ENCODE data around the gene TPST2.

The TPST2 gene

DNA sequence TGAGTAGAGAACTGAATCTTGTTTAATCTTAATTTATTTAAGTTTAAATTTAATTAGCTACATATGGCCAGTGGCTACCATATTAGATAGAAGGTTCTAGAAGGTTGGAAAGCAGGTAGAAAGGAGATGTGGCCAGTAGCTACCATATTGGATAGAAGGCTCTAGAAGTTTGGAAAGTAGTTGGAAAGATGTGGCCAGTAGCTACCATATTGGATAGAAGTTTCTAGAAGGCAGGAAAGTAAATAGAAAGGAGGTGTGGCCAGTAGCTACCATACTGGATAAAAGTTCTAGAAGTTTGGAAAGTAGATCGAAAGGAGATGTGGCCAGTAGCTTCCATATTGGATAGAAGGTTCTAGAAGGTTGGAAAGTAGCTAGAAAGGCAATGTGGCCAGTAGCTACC lies 34.1 kb upstream of the TPST2 start:
- H3K27me3 ChIP-seq: no peaks in the 10 kb centered on the region
- H3K4me2 ChIP-seq: no peak overlapping the region
- H3K9me3 ChIP-seq (replicated peaks in 1 of 11): peaks cover 0 to 8% (median 3%) of the 10 kb centered on the region in 11 experiments; a peak in 6 of 22 replicates
- TF ChIP-seq Cebpa-rat (IDR thresholded peaks at IDR 0.05): no peak
- H4K20me1 ChIP-seq: no peaks in the 10 kb centered on the region
- no peak overlapping the region for H3K4me3 ChIP-seq
- no peak overlapping the region for H3K27ac ChIP-seq
- no peak overlapping the region for H3K9ac ChIP-seq
- peaks cover 12 to 36% (median 18%) of the 10 kb centered on the region in 10 experiments for H3K4me1 ChIP-seq
- no peaks in the 10 kb centered on the region for H3K36me3 ChIP-seq

DNA sequence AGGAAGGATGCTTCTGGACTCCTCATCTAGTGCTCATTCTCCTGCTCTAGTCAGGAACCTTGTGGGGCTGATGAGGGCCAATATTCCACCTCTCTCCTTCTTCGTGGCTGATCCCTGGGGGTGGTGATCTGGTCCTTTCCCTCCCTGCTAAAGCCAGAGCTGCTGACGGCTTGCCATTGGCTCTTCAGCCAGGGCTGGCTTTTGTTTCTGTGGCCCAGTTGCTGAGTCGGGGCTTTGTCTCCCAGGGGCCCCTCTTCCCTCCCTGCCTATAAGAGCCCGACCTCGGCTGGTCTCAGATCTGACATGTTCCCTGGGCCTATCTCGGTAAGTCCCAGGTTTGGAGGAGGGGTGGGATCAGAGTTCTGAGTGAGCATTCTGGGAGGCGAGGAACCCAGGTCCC lies 31.7 kb upstream of the TPST2 start, which contains the start of gene CRYBA4:
CRYBA4 (plus strand) TSS at position 301 of the 400 bp plus-strand sequence. CDS start 634 bp downstream, outside the sequence.
- TF ChIP-seq Cebpa-rat (IDR thresholded peaks at IDR 0.05): no peak
- Histone ChIP-seq H3K9me3 (replicated peaks in 1 of 11) (peaks cover 0 to 8% (median 0%) of the 10 kb centered on the region in 11 experiments; a peak in 4 of 22 replicates), H3K4me1 (peaks cover 31 to 53% (median 42%) of the 10 kb centered on the region in 10 experiments), H3K27me3 (no peaks in the 10 kb centered on the region), H4K20me1 (no peaks in the 10 kb centered on the region), H3K9ac (no peak within 1 kb of the TSS), H3K4me3 (no peak within 1 kb of the TSS), H3K27ac (0 out of 22 replicates have a peak within 1 kb of the TSS, but pooled peaks of 1 of the 11 experiments have one; percentile 18), H3K4me2 (peak within 1 kb of the TSS in 5 of 11 experiments; percentile 4 to 53 (median 23); a peak in 7 of 22 replicates), H3K36me3 (no peaks in the 10 kb centered on the region)

DNA sequence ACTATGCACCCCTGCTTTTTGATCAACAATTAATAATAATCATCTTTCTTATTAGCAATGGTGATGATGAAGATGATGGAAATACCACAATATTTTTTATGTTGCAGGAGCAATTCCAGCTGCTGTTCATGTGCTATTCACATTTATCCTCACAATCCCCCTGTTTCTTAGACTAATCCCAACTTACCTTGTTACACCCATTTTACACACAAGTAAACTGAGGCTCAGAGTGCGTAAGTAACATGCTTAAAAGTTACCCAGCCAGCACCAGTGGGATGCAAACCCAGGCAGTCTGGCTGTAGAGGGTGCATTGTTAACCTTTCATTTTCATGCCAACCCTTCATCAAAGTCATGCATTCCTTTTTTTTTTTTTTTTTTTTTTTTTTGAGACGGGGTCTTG lies 30.3 kb upstream of the TPST2 start:
- peaks cover 0 to 7% (median 0%) of the 10 kb centered on the region in 11 experiments; a peak in 4 of 22 replicates for H3K9me3 ChIP-seq (replicated peaks in 1 of 11)
- H3K4me1 ChIP-seq: peaks cover 45 to 68% (median 56%) of the 10 kb centered on the region in 10 experiments
- no peak for TF ChIP-seq Cebpa-rat (IDR thresholded peaks at IDR 0.05)
- H3K27me3 ChIP-seq: no peaks in the 10 kb centered on the region
- H3K9ac ChIP-seq: no peak overlapping the region
- no peaks in the 10 kb centered on the region for H4K20me1 ChIP-seq
- H3K4me3 ChIP-seq: no peak overlapping the region
- no peaks in the 10 kb centered on the region for H3K36me3 ChIP-seq
- H3K4me2 ChIP-seq: peak overlapping the region in 7 of 11 experiments; percentile 27 to 96 (median 84); a peak in 7 of 22 replicates
- H3K27ac ChIP-seq: no peak overlapping the region

DNA sequence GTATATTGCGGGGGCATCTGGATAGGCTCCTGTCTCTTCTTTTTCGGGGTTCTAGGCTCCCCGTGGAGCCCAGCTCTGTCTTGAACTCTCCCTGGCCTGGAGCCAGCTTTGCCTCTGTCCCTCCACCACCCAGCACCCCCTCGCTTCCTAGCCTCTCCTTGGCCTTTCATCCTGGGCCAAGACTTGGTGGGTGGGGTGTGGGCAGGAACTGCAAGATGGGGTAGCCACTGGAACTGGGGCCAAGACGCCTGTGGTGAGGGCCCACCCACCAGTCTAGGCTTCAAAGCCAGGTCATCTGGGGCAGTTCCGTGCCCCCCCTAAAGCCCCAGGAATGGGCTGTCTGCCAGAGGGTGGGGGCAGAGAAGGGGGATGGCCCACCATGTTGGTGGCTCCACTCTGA lies 29.6 kb upstream of the TPST2 start:
- Histone ChIP-seq H4K20me1 (no peaks in the 10 kb centered on the region), H3K4me1 (peaks cover 52 to 74% (median 63%) of the 10 kb centered on the region in 10 experiments), H3K4me3 (no peak overlapping the region), H3K27me3 (no peaks in the 10 kb centered on the region), H3K9ac (no peak overlapping the region; a peak in 1 of 22 replicates), H3K9me3 (replicated peaks in 1 of 11) (peaks cover 0 to 4% (median 0%) of the 10 kb centered on the region in 11 experiments; a peak in 1 of 22 replicates), H3K4me2 (peak overlapping the region; percentile 18 to 96 (median 52); a peak in 21 of 22 replicates), H3K36me3 (no peaks in the 10 kb centered on the region), H3K27ac (peak overlapping the region in 8 of 11 experiments; percentile 5 to 94 (median 88); a peak in 7 of 22 replicates)
- no peak for TF ChIP-seq Cebpa-rat (IDR thresholded peaks at IDR 0.05)

DNA sequence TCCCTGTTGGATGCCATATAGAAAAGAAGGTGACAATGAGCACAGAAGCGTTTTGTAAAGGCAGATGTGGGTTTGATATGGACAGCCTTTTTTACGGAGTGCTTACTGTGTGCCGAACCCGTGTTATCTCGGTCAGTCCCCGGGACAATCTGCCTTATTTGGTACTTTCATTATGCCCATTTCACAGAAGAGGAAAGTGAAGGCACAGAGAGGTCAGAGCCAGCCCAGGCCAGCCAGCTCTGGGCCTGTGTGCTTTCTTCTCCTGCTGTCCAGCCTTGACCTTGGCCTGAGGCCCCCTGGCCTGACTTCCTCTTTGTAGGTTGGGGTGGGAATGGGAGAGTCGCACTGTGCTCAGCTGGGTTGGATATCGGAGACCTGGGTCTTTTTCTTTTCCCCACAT lies 28.5 kb upstream of the TPST2 start:
- Histone ChIP-seq H3K4me1 (peaks cover 63 to 84% (median 72%) of the 10 kb centered on the region in 10 experiments), H3K9ac (peak overlapping the region; percentile 64 to 84 (median 76); a peak in 20 of 22 replicates), H3K4me2 (peak overlapping the region; percentile 76 to 96 (median 87))

DNA sequence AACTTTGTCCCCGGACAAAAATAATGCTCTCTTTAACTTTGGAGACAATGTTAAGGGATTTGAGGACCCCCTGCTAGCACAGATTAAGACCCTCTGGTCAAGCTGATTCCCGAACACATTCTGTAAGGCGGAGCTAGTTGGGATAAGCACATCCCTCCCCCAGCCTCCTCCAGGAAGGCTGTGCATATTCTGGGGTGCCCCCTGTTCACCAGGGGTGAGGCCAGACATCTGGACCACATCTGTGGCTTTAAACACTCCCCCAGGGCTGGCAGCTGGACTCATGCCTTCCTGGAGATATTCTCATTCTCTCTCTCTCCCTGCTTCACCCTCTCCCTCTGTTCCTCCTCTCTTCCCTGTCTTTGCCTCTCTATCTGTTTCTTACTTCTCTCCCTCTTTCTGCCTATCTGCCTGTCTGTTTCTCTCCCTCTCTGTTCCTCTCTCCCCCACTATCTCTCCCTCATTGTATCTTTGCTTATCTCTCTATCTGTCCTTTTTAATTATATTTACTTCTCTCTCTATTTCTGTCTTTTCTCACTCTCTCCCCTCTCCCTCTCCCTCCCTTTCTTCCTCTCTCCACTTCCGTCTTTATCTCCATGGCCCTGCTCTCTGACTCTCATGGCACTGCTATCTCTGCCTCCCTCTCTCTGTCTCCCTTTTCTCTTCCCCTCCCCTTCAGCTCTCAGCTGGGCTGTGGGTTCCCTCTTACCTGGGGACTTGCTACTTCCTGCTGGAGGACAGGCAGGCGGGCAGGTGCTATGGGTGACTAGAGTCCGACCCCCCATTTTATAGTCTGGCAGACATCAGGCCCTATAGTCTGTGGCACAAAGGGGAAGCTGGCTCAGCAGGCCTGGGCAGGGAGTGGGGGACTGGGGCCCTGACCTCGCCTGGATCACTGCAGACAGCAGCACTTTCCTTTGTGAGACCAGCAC lies 27.6 kb upstream of the TPST2 start, which contains the start of gene CRYBB1:
CRYBB1 (minus strand) TSS at position 757 of the 929 bp plus-strand sequence. CDS start 1,708 bp downstream, outside the sequence.
- TF ChIP-seq Cebpa-rat (IDR thresholded peaks at IDR 0.05): no peak
- no peaks in the 10 kb centered on the region for H4K20me1 ChIP-seq
- H3K9ac ChIP-seq: peak within 1 kb of the TSS; percentile 64 to 84 (median 76)
- peak within 1 kb of the TSS; percentile 76 to 96 (median 87) for H3K4me2 ChIP-seq
- peak within 1 kb of the TSS; percentile 70 to 94 (median 88) for H3K27ac ChIP-seq
- H3K4me1 ChIP-seq: peaks cover 71 to 93% (median 81%) of the 10 kb centered on the region in 10 experiments
- H3K4me3 ChIP-seq: peak within 1 kb of the TSS in 3 of 10 experiments; percentile 28 to 40 (median 39); a peak in 4 of 20 replicates
- no peaks in the 10 kb centered on the region for H3K27me3 ChIP-seq
- no peaks in the 10 kb centered on the region for H3K9me3 ChIP-seq (replicated peaks in 1 of 11)
- H3K36me3 ChIP-seq: no peaks in the 10 kb centered on the region

More for the DNA sequence above, 28.5 kb upstream of the TPST2 start:
- no peak for TF ChIP-seq Cebpa-rat (IDR thresholded peaks at IDR 0.05)
- no peak overlapping the region for H3K4me3 ChIP-seq
- no peaks in the 10 kb centered on the region for H4K20me1 ChIP-seq
- H3K27ac ChIP-seq: peak overlapping the region; percentile 70 to 94 (median 88)
- no peaks in the 10 kb centered on the region for H3K27me3 ChIP-seq
- H3K9me3 ChIP-seq (replicated peaks in 1 of 11): 0 out of 22 replicates have a peak, but pooled peaks cover 0 to 3% (median 0%) of the 10 kb centered on the region in 11 experiments
- no peaks in the 10 kb centered on the region for H3K36me3 ChIP-seq

DNA sequence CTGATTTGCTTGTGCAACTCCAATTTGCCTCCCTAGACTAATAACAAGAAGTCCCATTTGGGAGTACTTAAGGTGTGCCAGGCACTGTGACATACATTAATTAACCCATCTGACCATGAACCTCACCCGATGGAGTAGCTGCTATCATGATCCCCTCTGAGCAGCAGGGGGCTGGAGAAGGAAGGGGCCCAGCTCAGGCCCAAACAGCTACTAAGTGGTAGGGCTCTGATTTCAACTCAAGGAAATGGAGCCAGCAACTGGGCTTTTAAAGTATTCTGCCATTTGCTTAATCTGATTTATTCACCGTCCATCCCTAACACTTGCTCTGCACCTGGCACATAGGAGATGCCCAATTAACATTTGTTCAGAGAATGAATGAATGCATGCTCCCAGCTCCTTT lies 26.7 kb upstream of the TPST2 start:
- Histone ChIP-seq H3K27ac (peak overlapping the region in 10 of 11 experiments; percentile 70 to 94 (median 88); a peak in 21 of 22 replicates), H3K9me3 (replicated peaks in 1 of 11) (no peaks in the 10 kb centered on the region), H3K9ac (peak overlapping the region in 8 of 11 experiments; percentile 48 to 84 (median 75); a peak in 11 of 22 replicates), H3K27me3 (no peaks in the 10 kb centered on the region), H3K4me3 (0 out of 20 replicates have a peak overlapping the region, but pooled peaks of 1 of the 10 experiments have one; percentile 28), H4K20me1 (no peaks in the 10 kb centered on the region), H3K4me2 (peak overlapping the region; percentile 76 to 96 (median 87)), H3K36me3 (no peaks in the 10 kb centered on the region), H3K4me1 (peaks cover 80 to 98% (median 89%) of the 10 kb centered on the region in 10 experiments)
- no peak for TF ChIP-seq Cebpa-rat (IDR thresholded peaks at IDR 0.05)

DNA sequence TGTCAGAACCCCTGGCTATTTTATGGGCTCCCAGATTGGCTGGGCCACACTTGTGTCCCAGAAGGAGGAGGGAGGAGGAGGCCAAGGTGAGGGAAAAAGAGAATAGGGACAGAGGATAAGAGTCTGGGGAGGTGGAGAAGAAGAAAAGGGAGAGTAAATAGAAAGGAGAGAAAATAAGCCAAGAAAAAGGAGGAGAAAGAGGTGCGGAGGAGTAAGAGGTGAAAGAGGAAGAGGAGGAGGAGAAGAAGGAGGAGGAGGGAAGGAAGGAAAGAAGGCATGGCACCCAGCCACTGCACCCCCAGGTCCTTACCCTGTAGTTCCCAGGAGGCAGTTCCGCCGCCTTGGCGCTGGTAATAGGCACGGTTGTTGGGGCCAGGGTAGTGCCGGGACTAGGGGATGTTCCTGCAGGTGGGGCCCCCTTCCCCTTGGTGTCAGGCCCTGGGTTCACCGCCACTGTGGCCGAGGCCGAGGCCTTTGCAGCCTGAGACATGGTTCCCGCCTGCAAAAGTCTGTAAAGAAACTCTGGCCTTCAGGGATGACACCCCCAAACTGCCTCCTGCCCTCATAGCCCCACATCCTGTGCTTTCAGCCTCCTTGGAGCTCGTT lies 26.0 kb upstream of the TPST2 start:
- Histone ChIP-seq H3K4me3 (no peak overlapping the region), H3K9me3 (replicated peaks in 1 of 11) (no peaks in the 10 kb centered on the region), H3K9ac (peak overlapping the region in 9 of 11 experiments; percentile 9 to 76 (median 48); a peak in 16 of 22 replicates), H3K4me2 (peak overlapping the region; percentile 76 to 96 (median 87)), H3K27ac (peak overlapping the region in 10 of 11 experiments; percentile 18 to 94 (median 85); a peak in 19 of 22 replicates), H3K4me1 (peaks cover 84 to 98% (median 90%) of the 10 kb centered on the region in 10 experiments), H3K27me3 (no peaks in the 10 kb centered on the region), H4K20me1 (no peaks in the 10 kb centered on the region), H3K36me3 (no peaks in the 10 kb centered on the region)
- TF ChIP-seq Cebpa-rat (IDR thresholded peaks at IDR 0.05): no peak

Data from BLaER1 treated with 17β-estradiol and CSF1 and Interleukin-3, amounts not matched to agents 10 nM and 100 nM (cell line).